ENCODE measurements around the gene MRPL2.

- no peak for TF ChIP-seq REST (IDR thresholded peaks at IDR 0.05; ENCODE audit: low read depth)
- TF ChIP-seq CTCF (IDR thresholded peaks at IDR 0.05 in 2 of 3, conservative IDR thresholded peaks at IDR 0.05 in 1 of 3; ENCODE audit: borderline replicate concordance in 1 of 3, insufficient read depth in 1 of 3, low read depth in 2 of 3, low read length in 2 of 3): no peak
Observed at GRCh38 chr6:43013843-43014433, 45.3 kb downstream of the MRPL2 start, which contains the start of the genes KLHDC3 and MEA1.

Measured in HCT116 (cell line).